C4-2B (cell line): ENCODE data around the gene NECTIN4.

Experiments
- CTCF ChIP-seq: fragments of 450-650 bp; conservative IDR thresholded peaks from 2 replicates; pipeline ENCODE4 v1.5.1; 2017; ENCODE audit warnings: mild to moderate bottlenecking
- ZFX ChIP-seq: fragments of 450-650 bp; IDR thresholded peaks from 2 replicates; pipeline ENCODE4 v1.6.1; 2017

GRCh38 chr1:161039546-161039945 lies 49.8 kb downstream of the NECTIN4 start:
- TF ChIP-seq CTCF (no peak), ZFX (no peak)
